Inflammatory macrophage treated with lipopolysaccharide for 1 hour (primary cell): ENCODE measurements around the gene SP3.

Experiments
- DNase-seq, 2 donors: peaks; one replicate each; pipeline ENCODE4 v3.0.0-alpha.2; 2020 to 2022

The SP3 gene

GRCh38 chr2:173884025-173884802, 81.0 kb downstream of the SP3 start:
- peak; percentile 30 to 68 for DNase-seq

GRCh38 chr2:173881886-173882285, 83.3 kb downstream of the SP3 start:
- no peak for DNase-seq

- DNase-seq: no peak
Observed at GRCh38 chr2:173881461-173881860, 83.7 kb downstream of the SP3 start.

GRCh38 chr2:173880561-173880960, 84.6 kb downstream of the SP3 start:
- no peak for DNase-seq

- DNase-seq: no peak
Observed at GRCh38 chr2:173876833-173877413, 88.2 kb downstream of the SP3 start.

GRCh38 chr2:173874894-173875237, 90.3 kb downstream of the SP3 start:
- no peak for DNase-seq

- peak; percentile 72 to 88 for DNase-seq
Observed at GRCh38 chr2:173874003-173874893, 90.9 kb downstream of the SP3 start.

GRCh38 chr2:173872714-173873113, 92.5 kb downstream of the SP3 start:
- no peak for DNase-seq

GRCh38 chr2:173869244-173870229, 95.6 kb downstream of the SP3 start:
- DNase-seq: no peak

- DNase-seq: peak; percentile 24 to 75
Observed at GRCh38 chr2:173868406-173868805, 96.8 kb downstream of the SP3 start.

- DNase-seq: no peak
Observed at GRCh38 chr2:173866874-173867618, 98.1 kb downstream of the SP3 start.

- no peak for DNase-seq
Observed at GRCh38 chr2:173865971-173866873, 99.0 kb downstream of the SP3 start.

- no peak for DNase-seq
Observed at GRCh38 chr2:173862612-173863217, 102.5 kb downstream of the SP3 start.

- no peak for DNase-seq
Observed at GRCh38 chr2:173860566-173860965, 104.6 kb downstream of the SP3 start.

GRCh38 chr2:173860082-173860481, 105.1 kb downstream of the SP3 start:
- peak; percentile 42 to 50 for DNase-seq

GRCh38 chr2:173858291-173858731, 106.9 kb downstream of the SP3 start:
- DNase-seq: no peak
